ENCODE data around the gene CCDC69. TPM values are rescaled to one million over a fixed set of nuclear protein-coding genes. Genes with fewer than 3 reads are reported as not detected.

CCDC69 gene
- total and polyA plus RNA-seq, 10 of the 15 experiments (the other 5 are each of a cell fraction or from before 2014, with no cell fraction given), result 13.5 to 106 (median 70.1) TPM

DNA sequence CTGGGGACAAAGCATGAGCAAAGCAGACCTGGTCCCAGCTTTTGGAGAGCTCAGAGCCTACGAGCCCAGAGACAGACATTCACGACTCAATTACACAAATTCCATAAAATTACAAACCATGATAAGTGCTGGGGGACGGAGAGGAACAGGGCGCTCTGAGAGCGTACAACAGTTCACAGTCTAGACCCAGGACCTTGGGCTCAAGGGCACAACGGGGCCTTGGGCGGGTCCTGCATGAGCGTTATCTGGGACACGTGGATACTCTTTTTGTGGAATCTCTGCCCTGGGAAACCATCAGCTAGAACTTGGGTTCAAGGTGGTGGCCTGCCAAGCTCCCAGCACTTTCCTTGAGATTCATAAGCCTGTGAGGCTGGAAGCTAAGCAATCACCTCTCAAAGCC lies 56.9 kb downstream of the CCDC69 start (continued):
- TF ChIP-seq, protein P1, sequence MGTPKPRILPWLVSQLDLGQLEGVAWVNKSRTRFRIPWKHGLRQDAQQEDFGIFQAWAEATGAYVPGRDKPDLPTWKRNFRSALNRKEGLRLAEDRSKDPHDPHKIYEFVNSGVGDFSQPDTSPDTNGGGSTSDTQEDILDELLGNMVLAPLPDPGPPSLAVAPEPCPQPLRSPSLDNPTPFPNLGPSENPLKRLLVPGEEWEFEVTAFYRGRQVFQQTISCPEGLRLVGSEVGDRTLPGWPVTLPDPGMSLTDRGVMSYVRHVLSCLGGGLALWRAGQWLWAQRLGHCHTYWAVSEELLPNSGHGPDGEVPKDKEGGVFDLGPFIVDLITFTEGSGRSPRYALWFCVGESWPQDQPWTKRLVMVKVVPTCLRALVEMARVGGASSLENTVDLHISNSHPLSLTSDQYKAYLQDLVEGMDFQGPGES (IDR thresholded peaks at IDR 0.05), result no peak

DNA sequence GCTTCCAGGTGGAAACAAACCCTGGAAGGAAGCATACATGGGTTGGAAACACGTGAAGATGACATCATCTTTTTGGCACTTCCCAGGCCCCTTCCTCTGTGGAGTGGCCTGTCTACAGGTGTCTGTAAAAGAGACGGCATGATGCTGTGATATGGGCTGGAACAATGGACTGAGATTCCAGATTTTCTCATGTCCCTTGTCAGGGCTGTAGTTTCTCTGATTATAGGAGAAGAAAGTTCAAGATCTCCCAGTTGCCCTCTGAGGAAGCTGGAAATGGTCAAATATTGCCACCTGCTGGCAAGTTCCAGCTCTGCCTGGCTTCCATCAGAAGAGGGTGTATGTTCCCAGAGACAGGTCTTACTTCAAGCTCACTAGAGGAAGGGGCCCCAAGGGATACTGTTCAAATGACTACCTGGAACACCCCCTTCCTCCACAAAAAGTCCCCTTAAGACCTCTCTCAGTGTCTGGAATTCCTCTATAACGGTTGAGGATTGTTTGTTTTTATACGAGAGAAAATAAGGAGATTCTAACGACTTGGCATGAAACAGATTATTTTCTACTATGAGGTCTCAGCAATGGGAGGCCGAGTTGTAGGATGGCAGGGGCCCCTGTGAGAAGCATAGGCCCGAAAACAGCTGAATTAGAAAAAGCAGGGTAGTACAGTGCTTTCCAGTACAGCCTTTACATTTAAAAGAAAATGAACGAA lies 59.1 kb downstream of the CCDC69 start:
- ChIA-PET SMC1A (ENCODE audit: uncharacterized antibody, unreplicated experiment) (interaction anchor here (0.6 to 35.3 kb wide), 59 partner anchors 11 to 604 kb away, joined by 3 to 1132 read pairs (median 5); partner anchors contain the start of genes CCDC69, GM2A and TNIP1), POLR2A (interaction anchor here (0.5 to 2.8 kb wide), 14 partner anchors 9 to 164 kb away, joined by 3 to 21 read pairs (median 4); partner anchors contain the start of gene CCDC69), CTCF (interaction anchor here (0.6 to 40.1 kb wide), 70 partner anchors 8 to 605 kb away, joined by 3 to 1107 read pairs (median 6); partner anchors contain the start of genes GM2A, IRGM, RBM22 and SMIM3), RAD21 (ENCODE audit: unreplicated experiment) (interaction anchor here (0.5 to 9.1 kb wide), 50 partner anchors 10 to 1434 kb away, joined by 3 to 306 read pairs (median 5); partner anchors contain the start of genes CCDC69, GM2A, GPX3 and IRGM)
- in situ Hi-C loops (cut with MboI), result loop anchor here (5.0 to 10.0 kb wide), 3 partner anchors 43 to 370 kb away; no protein-coding TSS in a partner anchor
- H3K27ac ChIP-seq (ENCODE audit: control insufficient read depth, insufficient read depth), result no peak overlapping the region
- peaks cover 6% of the 10 kb centered on the region; the same call in 1 of the 2 replicates for H3K4me1 ChIP-seq (ENCODE audit: control insufficient read depth, insufficient read depth, low read length)
- WGBS (ENCODE audit: insufficient coverage, insufficient replicate concordance, low lambda C conversion rate, missing lambda C conversion rate), result 22% methylated on average over 8 of the region's 8 CpGs
- DNase-seq (ENCODE audit: low read depth, low spot score) (peak; percentile 83), ATAC-seq (peak; percentile 98), FAIRE-seq (no peak)
- BruUV-seq (replicated peaks), result no TSS peak
- H3K9ac ChIP-seq (ENCODE audit: control insufficient read depth, insufficient read depth, low read length), result no peak overlapping the region
- peak overlapping the region; percentile 73 for H2AFZ ChIP-seq (ENCODE audit: control insufficient read depth, low read depth, low read length)
- no peaks in the 10 kb centered on the region for H3K36me3 ChIP-seq (ENCODE audit: control insufficient read depth in 2 of 2, insufficient read depth in 2 of 2, low read length in 1 of 2)
- H4K20me1 ChIP-seq (ENCODE audit: control insufficient read depth, insufficient read depth), result no peaks in the 10 kb centered on the region
- H3K4me3 ChIP-seq, result no peak overlapping the region
- no peaks in the 10 kb centered on the region for H3K79me2 ChIP-seq (ENCODE audit: control insufficient read depth, insufficient read depth, low read length)
- H3K4me2 ChIP-seq (ENCODE audit: control insufficient read depth, insufficient read depth), result no peak overlapping the region
- H3K9me3 ChIP-seq (replicated peaks; ENCODE audit: control insufficient read depth, insufficient read depth, low read length), result no peaks in the 10 kb centered on the region
- intact Hi-C loops (cut with micrococcal nuclease; ENCODE audit: unreplicated experiment), result loop anchor here (1.0 to 5.0 kb wide), 9 partner anchors 39 to 604 kb away; no protein-coding TSS in a partner anchor
- H3K27me3 ChIP-seq (replicated peaks in 1 of 2; ENCODE audit: control insufficient read depth in 2 of 2, insufficient read depth in 2 of 2, low read length in 1 of 2), result no peaks in the 10 kb centered on the region
- TF ChIP-seq, protein P2, sequence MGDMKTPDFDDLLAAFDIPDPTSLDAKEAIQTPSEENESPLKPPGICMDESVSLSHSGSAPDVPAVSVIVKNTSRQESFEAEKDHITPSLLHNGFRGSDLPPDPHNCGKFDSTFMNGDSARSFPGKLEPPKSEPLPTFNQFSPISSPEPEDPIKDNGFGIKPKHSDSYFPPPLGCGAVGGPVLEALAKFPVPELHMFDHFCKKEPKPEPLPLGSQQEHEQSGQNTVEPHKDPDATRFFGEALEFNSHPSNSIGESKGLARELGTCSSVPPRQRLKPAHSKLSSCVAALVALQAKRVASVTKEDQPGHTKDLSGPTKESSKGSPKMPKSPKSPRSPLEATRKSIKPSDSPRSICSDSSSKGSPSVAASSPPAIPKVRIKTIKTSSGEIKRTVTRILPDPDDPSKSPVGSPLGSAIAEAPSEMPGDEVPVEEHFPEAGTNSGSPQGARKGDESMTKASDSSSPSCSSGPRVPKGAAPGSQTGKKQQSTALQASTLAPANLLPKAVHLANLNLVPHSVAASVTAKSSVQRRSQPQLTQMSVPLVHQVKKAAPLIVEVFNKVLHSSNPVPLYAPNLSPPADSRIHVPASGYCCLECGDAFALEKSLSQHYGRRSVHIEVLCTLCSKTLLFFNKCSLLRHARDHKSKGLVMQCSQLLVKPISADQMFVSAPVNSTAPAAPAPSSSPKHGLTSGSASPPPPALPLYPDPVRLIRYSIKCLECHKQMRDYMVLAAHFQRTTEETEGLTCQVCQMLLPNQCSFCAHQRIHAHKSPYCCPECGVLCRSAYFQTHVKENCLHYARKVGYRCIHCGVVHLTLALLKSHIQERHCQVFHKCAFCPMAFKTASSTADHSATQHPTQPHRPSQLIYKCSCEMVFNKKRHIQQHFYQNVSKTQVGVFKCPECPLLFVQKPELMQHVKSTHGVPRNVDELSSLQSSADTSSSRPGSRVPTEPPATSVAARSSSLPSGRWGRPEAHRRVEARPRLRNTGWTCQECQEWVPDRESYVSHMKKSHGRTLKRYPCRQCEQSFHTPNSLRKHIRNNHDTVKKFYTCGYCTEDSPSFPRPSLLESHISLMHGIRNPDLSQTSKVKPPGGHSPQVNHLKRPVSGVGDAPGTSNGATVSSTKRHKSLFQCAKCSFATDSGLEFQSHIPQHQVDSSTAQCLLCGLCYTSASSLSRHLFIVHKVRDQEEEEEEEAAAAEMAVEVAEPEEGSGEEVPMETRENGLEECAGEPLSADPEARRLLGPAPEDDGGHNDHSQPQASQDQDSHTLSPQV (IDR thresholded peaks at IDR 0.05), result no peak
- peak; percentile 74 for TF ChIP-seq IRF4 (IDR thresholded peaks at IDR 0.05; ENCODE audit: low read depth, low read length)
- no peak for TF ChIP-seq ZBED1 (IDR thresholded peaks at IDR 0.05; ENCODE audit: borderline replicate concordance)
- TF ChIP-seq MEF2B (IDR thresholded peaks at IDR 0.05; ENCODE audit: partially characterized antibody, poor library complexity, severe bottlenecking), result no peak
- peak; percentile 94 for TF ChIP-seq ATF7 (IDR thresholded peaks at IDR 0.05; ENCODE audit: low read depth)
- TF ChIP-seq, protein P3, sequence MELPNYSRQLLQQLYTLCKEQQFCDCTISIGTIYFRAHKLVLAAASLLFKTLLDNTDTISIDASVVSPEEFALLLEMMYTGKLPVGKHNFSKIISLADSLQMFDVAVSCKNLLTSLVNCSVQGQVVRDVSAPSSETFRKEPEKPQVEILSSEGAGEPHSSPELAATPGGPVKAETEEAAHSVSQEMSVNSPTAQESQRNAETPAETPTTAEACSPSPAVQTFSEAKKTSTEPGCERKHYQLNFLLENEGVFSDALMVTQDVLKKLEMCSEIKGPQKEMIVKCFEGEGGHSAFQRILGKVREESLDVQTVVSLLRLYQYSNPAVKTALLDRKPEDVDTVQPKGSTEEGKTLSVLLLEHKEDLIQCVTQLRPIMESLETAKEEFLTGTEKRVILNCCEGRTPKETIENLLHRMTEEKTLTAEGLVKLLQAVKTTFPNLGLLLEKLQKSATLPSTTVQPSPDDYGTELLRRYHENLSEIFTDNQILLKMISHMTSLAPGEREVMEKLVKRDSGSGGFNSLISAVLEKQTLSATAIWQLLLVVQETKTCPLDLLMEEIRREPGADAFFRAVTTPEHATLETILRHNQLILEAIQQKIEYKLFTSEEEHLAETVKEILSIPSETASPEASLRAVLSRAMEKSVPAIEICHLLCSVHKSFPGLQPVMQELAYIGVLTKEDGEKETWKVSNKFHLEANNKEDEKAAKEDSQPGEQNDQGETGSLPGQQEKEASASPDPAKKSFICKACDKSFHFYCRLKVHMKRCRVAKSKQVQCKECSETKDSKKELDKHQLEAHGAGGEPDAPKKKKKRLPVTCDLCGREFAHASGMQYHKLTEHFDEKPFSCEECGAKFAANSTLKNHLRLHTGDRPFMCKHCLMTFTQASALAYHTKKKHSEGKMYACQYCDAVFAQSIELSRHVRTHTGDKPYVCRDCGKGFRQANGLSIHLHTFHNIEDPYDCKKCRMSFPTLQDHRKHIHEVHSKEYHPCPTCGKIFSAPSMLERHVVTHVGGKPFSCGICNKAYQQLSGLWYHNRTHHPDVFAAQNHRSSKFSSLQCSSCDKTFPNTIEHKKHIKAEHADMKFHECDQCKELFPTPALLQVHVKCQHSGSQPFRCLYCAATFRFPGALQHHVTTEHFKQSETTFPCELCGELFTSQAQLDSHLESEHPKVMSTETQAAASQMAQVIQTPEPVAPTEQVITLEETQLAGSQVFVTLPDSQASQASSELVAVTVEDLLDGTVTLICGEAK (IDR thresholded peaks at IDR 0.05; ENCODE audit: borderline replicate concordance), result no peak
- TF ChIP-seq, protein P4, sequence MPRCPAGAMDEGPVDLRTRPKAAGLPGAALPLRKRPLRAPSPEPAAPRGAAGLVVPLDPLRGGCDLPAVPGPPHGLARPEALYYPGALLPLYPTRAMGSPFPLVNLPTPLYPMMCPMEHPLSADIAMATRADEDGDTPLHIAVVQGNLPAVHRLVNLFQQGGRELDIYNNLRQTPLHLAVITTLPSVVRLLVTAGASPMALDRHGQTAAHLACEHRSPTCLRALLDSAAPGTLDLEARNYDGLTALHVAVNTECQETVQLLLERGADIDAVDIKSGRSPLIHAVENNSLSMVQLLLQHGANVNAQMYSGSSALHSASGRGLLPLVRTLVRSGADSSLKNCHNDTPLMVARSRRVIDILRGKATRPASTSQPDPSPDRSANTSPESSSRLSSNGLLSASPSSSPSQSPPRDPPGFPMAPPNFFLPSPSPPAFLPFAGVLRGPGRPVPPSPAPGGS (IDR thresholded peaks at IDR 0.05; ENCODE audit: borderline replicate concordance, insufficient read depth, low read depth, low read length, poor library complexity, severe bottlenecking), result no peak
- TF ChIP-seq CBX3 (IDR thresholded peaks at IDR 0.05; ENCODE audit: borderline replicate concordance, low read depth), result no peak

Data from GM12878 (cell line).